Ovary (tissue), 9 donors: ENCODE data around the gene AOC2. TPM values are rescaled to one million over a fixed set of nuclear protein-coding genes. Genes with fewer than 3 reads are reported as not detected.

Experiments
- DNase-seq, 5 donors: peaks; one replicate each; pipeline ENCODE4 v3.0.0-alpha.2; 2019 to 2020
- H3K27ac ChIP-seq, 2 donors: fragments of 200-600 bp; one replicate each; pipeline versions ENCODE4 v1.5.1 to v1.8.0; 2019 to 2022
- H3K27me3 ChIP-seq: fragments of 200-600 bp; one replicate; pipeline ENCODE4 v1.8.0; 2022
- H3K36me3 ChIP-seq: fragments of 200-600 bp; sonication (generic); one replicate; pipeline ENCODE4 v1.5.1; 2019
- H3K4me1 ChIP-seq: one replicate; pipeline ENCODE4 v1.8.1; 2013; ENCODE audit warnings: mild to moderate bottlenecking, moderate library complexity; ENCODE audit not compliant: insufficient read depth
- H3K4me3 ChIP-seq: fragments of 200-600 bp; sonication (generic); one replicate; pipeline ENCODE4 v1.5.1; 2017
- H3K9me3 ChIP-seq, 2 donors: fragments of 200-600 bp in 1 of 2; sonication (generic) in 1 of 2; one replicate each; pipeline versions ENCODE4 v1.5.1 to v1.8.1; 2013 to 2019; ENCODE audit warnings: mild to moderate bottlenecking in 1 of 2, moderate library complexity in 1 of 2
- CTCF ChIP-seq, 3 donors: fragments of 450-650 bp in 2 of 3; fragments of 200-600 bp in 1 of 3; IDR thresholded peaks; one replicate each; pipeline versions ENCODE4 v1.5.1 to v1.8.0; 2016 to 2022; ENCODE audit warnings: antibody characterized with exemption in 3 of 3, mild to moderate bottlenecking in 1 of 3
- EP300 ChIP-seq: sonication (generic); formaldehyde crosslinking; IDR thresholded peaks from one replicate; pipeline ENCODE4 v1.6.1; 2017; ENCODE audit warnings: antibody characterized with exemption
- POLR2A ChIP-seq: fragments of 450-650 bp; IDR thresholded peaks from one replicate; pipeline ENCODE4 v1.6.1; 2017; ENCODE audit warnings: antibody characterized with exemption, mild to moderate bottlenecking, moderate library complexity
- WGBS, 3 donors: extraction: QIAGEN DNeasy Blood & Tissue Kit in 1 of 3; methylation state at CpG; one replicate each; pipeline versions ENCODE4 v1.1.5 to v1.1.7; 2013 to 2017; 5-methylcytosine and 5-hydroxymethylcytosine counted together
- intact Hi-C, 4 donors: fragments of 100-400 bp; cut with DNase I; formaldehyde crosslinking; loops; one replicate each; pipeline versions ENCODE4 v1.11.0 to v1.15.1; 2022 to 2023
- polyA plus RNA-seq, 2 donors: library from polyadenylated mRNA; stranded (reverse); fragments of 200-250 nt in 1 of 2; fragments of 350-450 nt in 1 of 2; fragmentation: Illumina TruSeq in 1 of 2; extraction: RNeasy Lipid Tissue Mini Kit (QIAGEN cat#74804) in 1 of 2; gene quantifications; one replicate each; pipeline ENCODE4 v1.2.3, GENCODE V29; 2013 to 2014
- total RNA-seq, 7 donors: library from RNA; depleted of rRNA in 2 of 7; stranded (reverse); fragments of >200 nt in 2 of 7; fragmentation: NEBNext Ultra II Directional in 3 of 7; extraction: Animal tissue kit (Norgen Biotek cat#: 25700) in 3 of 7; gene quantifications; one replicate each; pipeline versions ENCODE4 v1.1.0 to v1.2.4, GENCODE V29; 2016 to 2023
- donor health status: DM: no; HTN: no; CAD: no; lungs with moderate emphysema.
- donor health status: DM: no; HTN: no; CAD: no.
- donor health status: Bipolar disorder and iron deficiency.
- donor health status: DM: yes; HTN: yes; CAD: no.
- donor health status: DM: no; HTN: no; CAD: no.
- donor health status: DM: yes; HTN: yes; CAD: no.

AOC2 gene
- total and polyA plus RNA-seq, 9 donors, result 0.40 to 6.3 (median 1.3) TPM

- Histone ChIP-seq H3K36me3 (no peaks in the 10 kb centered on the region), H3K27ac (peak overlapping the region in 1 of 2 donors; percentile 19), H3K4me3 (no peak overlapping the region), H3K4me1 (peaks cover 6% of the 10 kb centered on the region), H3K27me3 (no peaks in the 10 kb centered on the region), H3K9me3 (no peaks in the 10 kb centered on the region)
- WGBS, 3 donors, result 16 to 29% (median 17%) methylated on average over 2 of the region's 2 CpGs
- intact Hi-C loops, result no loop called here
- no peak for DNase-seq
- no peak for TF ChIP-seq EP300
- TF ChIP-seq POLR2A, result no peak
- no peak for TF ChIP-seq CTCF (IDR thresholded peaks at IDR 0.05)
Measured at GRCh38 chr17:42803074-42803883, 41.1 kb upstream of the AOC2 start.

GRCh38 chr17:42804918-42805367, 39.4 kb upstream of the AOC2 start:
- H3K9me3 ChIP-seq, result no peaks in the 10 kb centered on the region
- H3K36me3 ChIP-seq, result no peaks in the 10 kb centered on the region
- WGBS, 3 donors, result 86 to 93% (median 91%) methylated on average over 1 of the region's 1 CpG
- intact Hi-C loops, result no loop called here
- no peak for DNase-seq
- no peak overlapping the region for H3K27ac ChIP-seq
- TF ChIP-seq POLR2A (no peak), EP300 (no peak), CTCF (IDR thresholded peaks at IDR 0.05) (no peak)
- H3K27me3 ChIP-seq, result no peaks in the 10 kb centered on the region
- H3K4me3 ChIP-seq, result no peak overlapping the region
- no peaks in the 10 kb centered on the region for H3K4me1 ChIP-seq

- intact Hi-C loops, result no loop called here
- Histone ChIP-seq H3K27me3 (no peaks in the 10 kb centered on the region), H3K9me3 (no peaks in the 10 kb centered on the region), H3K4me3 (no peak overlapping the region), H3K27ac (no peak overlapping the region), H3K4me1 (no peaks in the 10 kb centered on the region), H3K36me3 (no peaks in the 10 kb centered on the region)
- no peak for TF ChIP-seq CTCF (IDR thresholded peaks at IDR 0.05)
- no peak for TF ChIP-seq POLR2A
- TF ChIP-seq EP300, result no peak
- no peak for DNase-seq
- 87 to 94% (median 94%) methylated on average over 1 of the region's 1 CpG for WGBS, 3 donors
Measured at GRCh38 chr17:42806249-42806648, 38.1 kb upstream of the AOC2 start.

GRCh38 chr17:42809250-42809649, 35.1 kb upstream of the AOC2 start:
- WGBS, 3 donors, result 4 to 9% (median 9%) methylated on average over 3 of the region's 3 CpGs
- Histone ChIP-seq H3K4me1 (no peaks in the 10 kb centered on the region), H3K27ac (peak overlapping the region in 1 of 2 donors; percentile 24), H3K4me3 (no peak overlapping the region), H3K9me3 (no peaks in the 10 kb centered on the region), H3K27me3 (no peaks in the 10 kb centered on the region), H3K36me3 (no peaks in the 10 kb centered on the region)
- DNase-seq, result peak; percentile 60 to 76 (median 65)
- intact Hi-C loops, result no loop called here
- TF ChIP-seq EP300 (no peak), POLR2A (no peak), CTCF (IDR thresholded peaks at IDR 0.05) (no peak)
